Sciatic nerve (tissue), 2 donors: ENCODE results near the gene TSPAN10. TPM values are rescaled to one million over a fixed set of nuclear protein-coding genes. Genes with fewer than 3 reads are reported as not detected.
"Not testable (repeated sequence)": the region's sequence is repeated elsewhere in the genome, so short reads cannot be mapped to it uniquely, and the experiment has no call there.

Experiments
- ATAC-seq: fragments of 200-7000 bp; cut with Tn5 transposase; one replicate; pipeline ENCODE4 v1.9.1; 2020; ENCODE audit warnings: mild to moderate bottlenecking, moderate library complexity
- DNase-seq: peaks from one replicate; pipeline ENCODE4 v3.0.0-alpha.2; 2020; ENCODE audit warnings: low spot score
- intact Hi-C: fragments of 100-400 bp; cut with DNase I; formaldehyde crosslinking; loops from one replicate; pipeline ENCODE4 v1.14.2; 2022
- total RNA-seq: library from RNA; stranded (reverse); fragmentation: NEBNext Ultra II Directional; extraction: Animal tissue kit (Norgen Biotek cat#: 25700); gene quantifications from one replicate; pipeline ENCODE4 v1.2.1, GENCODE V29; 2021
- donor health status: DM: no; HTN: no; CAD: no.
- donor health status: DM: no; HTN: no; CAD: no.

Gene TSPAN10
- total RNA-seq = 0.85 TPM

- ATAC-seq (peak; percentile 94), DNase-seq (peak; percentile 91)
- intact Hi-C loops = no loop called here
Observed at GRCh38 chr17:81636505-81637288, at the start of gene TSPAN10, which contains the start of gene NPLOC4. Gene TSPAN10, plus strand, starts transcription at chr17:81637196. Its CDS starts 5,217 bp downstream, at chr17:81642413. Gene NPLOC4, minus strand, starts transcription at chr17:81637112. Its CDS starts 182 bp downstream, at chr17:81636930.

GRCh38 chr17:81589612-81590011 lies 47.4 kb upstream of the TSPAN10 start:
- ATAC-seq (no peak), DNase-seq (no peak)
- intact Hi-C loops = no loop called here

GRCh38 chr17:81590121-81590520 lies 46.9 kb upstream of the TSPAN10 start:
- ATAC-seq = no peak
- intact Hi-C loops = no loop called here
- DNase-seq = no peak

GRCh38 chr17:81591971-81592370 lies 45.0 kb upstream of the TSPAN10 start:
- DNase-seq (no peak), ATAC-seq (no peak)
- intact Hi-C loops = no loop called here

GRCh38 chr17:81593105-81593871 lies 43.7 kb upstream of the TSPAN10 start:
- DNase-seq (no peak), ATAC-seq (no peak)
- intact Hi-C loops = no loop called here

- DNase-seq = no peak
- intact Hi-C loops = loop anchor here (10.0 kb wide), 1 partner anchor 345 kb away; no protein-coding TSS in a partner anchor
- no peak for ATAC-seq
Observed at GRCh38 chr17:81599719-81600486, 37.1 kb upstream of the TSPAN10 start.

GRCh38 chr17:81601525-81602120 lies 35.4 kb upstream of the TSPAN10 start:
- ATAC-seq = peak; percentile 86
- intact Hi-C loops = loop anchor here (10.0 kb wide), 1 partner anchor 347 kb away; no protein-coding TSS in a partner anchor

GRCh38 chr17:81603846-81604610 lies 33.0 kb upstream of the TSPAN10 start:
- no peak for DNase-seq
- intact Hi-C loops = loop anchor here (10.0 kb wide), 1 partner anchor 349 kb away; no protein-coding TSS in a partner anchor
- no peak for ATAC-seq

More at GRCh38 chr17:81601525-81602120, 35.4 kb upstream of the TSPAN10 start:
- DNase-seq = no peak

- DNase-seq (no peak), ATAC-seq (no peak)
- intact Hi-C loops = loop anchor here (10.0 kb wide), 1 partner anchor 353 kb away; no protein-coding TSS in a partner anchor
Observed at GRCh38 chr17:81607431-81607830, 29.6 kb upstream of the TSPAN10 start.

GRCh38 chr17:81608082-81608481 lies 28.9 kb upstream of the TSPAN10 start:
- intact Hi-C loops = loop anchor here (10.0 kb wide), 1 partner anchor 353 kb away; no protein-coding TSS in a partner anchor
- no peak for ATAC-seq
- no peak for DNase-seq

GRCh38 chr17:81608605-81609004 lies 28.4 kb upstream of the TSPAN10 start:
- intact Hi-C loops = loop anchor here (10.0 kb wide), 1 partner anchor 354 kb away; no protein-coding TSS in a partner anchor
- no peak for DNase-seq
- ATAC-seq = no peak

- ATAC-seq = no peak
- DNase-seq = no peak
- intact Hi-C loops = loop anchor here (10.0 kb wide), 1 partner anchor 355 kb away; no protein-coding TSS in a partner anchor
Observed at GRCh38 chr17:81609541-81610311, 27.3 kb upstream of the TSPAN10 start.

- DNase-seq (no peak), ATAC-seq (no peak)
- intact Hi-C loops = no loop called here
Observed at GRCh38 chr17:81612172-81612970, 24.6 kb upstream of the TSPAN10 start.

- ATAC-seq (no peak), DNase-seq (no peak)
- intact Hi-C loops = no loop called here
Observed at GRCh38 chr17:81615401-81615930, 21.5 kb upstream of the TSPAN10 start.

GRCh38 chr17:81616877-81617276 lies 20.1 kb upstream of the TSPAN10 start:
- intact Hi-C loops = no loop called here
- no peak for DNase-seq
- no peak for ATAC-seq

GRCh38 chr17:81618307-81618706 lies 18.7 kb upstream of the TSPAN10 start:
- DNase-seq, intact Hi-C loops, ATAC-seq: not testable (repeated sequence)
